HUES64 (cell line): Measurements from ENCODE around the gene NUMA1.

ENCODE experiments used
- H3K27ac ChIP-seq: 2 replicates; pipeline ENCODE4 v1.7.0; 2013; ENCODE audit warnings: low read depth, low read length, inconsistent platforms
- H3K27me3 ChIP-seq: 2 replicates; pipeline ENCODE4 v1.6.1; 2013; ENCODE audit warnings: mild to moderate bottlenecking, low read length; ENCODE audit not compliant: insufficient read depth
- H3K36me3 ChIP-seq: 2 replicates; pipeline ENCODE4 v1.6.1; 2013; ENCODE audit warnings: mild to moderate bottlenecking, low read length; ENCODE audit not compliant: insufficient read depth
- H3K4me1 ChIP-seq: 2 replicates; pipeline ENCODE4 v1.6.1; 2013; ENCODE audit warnings: mild to moderate bottlenecking, low read length, moderate library complexity; ENCODE audit not compliant: insufficient read depth
- H3K4me3 ChIP-seq: 2 replicates; pipeline ENCODE4 v1.5.1; 2013; ENCODE audit warnings: mild to moderate bottlenecking, low read length, moderate library complexity
- H3K9ac ChIP-seq: 2 replicates; pipeline ENCODE4 v1.6.1; 2013; ENCODE audit warnings: mild to moderate bottlenecking, low read depth, low read length
- H3K9me3 ChIP-seq: 2 replicates; pipeline ENCODE4 v1.6.1; 2013; ENCODE audit warnings: low read depth, low read length; ENCODE audit not compliant: insufficient read depth
- WGBS: fragments of 150-250, 120-280 bp; methylation state at CpG from one replicate; pipeline ENCODE4 v1.1.7; 2013; ENCODE audit warnings: missing lambda C conversion rate; 5-methylcytosine and 5-hydroxymethylcytosine counted together

NUMA1 gene

DNA sequence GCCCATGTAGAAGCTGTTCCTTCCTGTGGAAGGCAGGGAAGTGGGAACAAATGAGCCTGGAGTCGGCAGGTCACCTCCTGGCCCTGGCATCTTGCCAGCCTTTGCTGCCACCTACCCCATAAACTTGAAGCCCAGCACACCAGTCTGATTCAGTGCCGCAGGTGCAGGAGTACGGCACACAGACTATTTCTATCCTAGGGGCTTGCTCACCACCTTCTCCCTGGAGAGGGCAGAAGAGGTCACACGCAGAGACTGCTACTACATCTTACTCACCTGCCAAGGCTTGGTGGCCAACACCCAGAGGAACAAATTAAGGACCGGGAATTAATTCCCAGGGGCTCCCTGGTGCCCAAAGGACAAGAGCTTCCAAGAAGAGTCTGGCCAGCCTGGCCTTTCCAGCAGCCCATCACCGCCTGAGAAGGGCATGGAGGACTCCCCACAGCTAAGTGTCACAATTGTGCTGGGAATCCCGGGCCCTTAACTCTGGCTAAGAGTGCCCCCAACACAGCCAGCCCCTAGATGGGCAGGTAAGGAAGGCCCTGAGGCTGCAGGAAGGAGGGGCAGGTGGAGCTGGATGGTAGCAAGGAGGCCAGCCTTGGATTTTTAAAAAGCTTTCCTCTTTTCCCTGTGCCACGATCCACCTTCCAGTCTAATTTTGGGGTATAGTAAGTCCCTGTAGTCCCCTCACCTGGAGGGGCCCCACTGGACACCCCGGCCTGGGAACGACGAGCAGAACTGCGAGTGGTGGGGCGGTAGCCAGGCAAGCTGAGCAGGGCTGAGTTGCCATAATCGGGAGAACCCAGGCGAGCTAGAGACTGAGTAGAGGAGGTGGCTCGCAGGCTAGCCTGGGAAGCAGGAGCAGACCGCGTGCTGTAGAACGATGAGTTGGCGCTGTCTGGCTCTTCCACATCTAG lies 74.7 kb downstream of the NUMA1 start:
- Histone ChIP-seq H3K27me3 (no peaks in the 10 kb centered on the region), H3K36me3 (peaks cover 91% of the 10 kb centered on the region), H3K4me3 (no peak overlapping the region), H3K9me3 (no peaks in the 10 kb centered on the region), H3K27ac (no peak overlapping the region), H3K9ac (no peak overlapping the region), H3K4me1 (no peaks in the 10 kb centered on the region)
- 94% methylated on average over 20 of the region's 20 CpGs for WGBS

DNA sequence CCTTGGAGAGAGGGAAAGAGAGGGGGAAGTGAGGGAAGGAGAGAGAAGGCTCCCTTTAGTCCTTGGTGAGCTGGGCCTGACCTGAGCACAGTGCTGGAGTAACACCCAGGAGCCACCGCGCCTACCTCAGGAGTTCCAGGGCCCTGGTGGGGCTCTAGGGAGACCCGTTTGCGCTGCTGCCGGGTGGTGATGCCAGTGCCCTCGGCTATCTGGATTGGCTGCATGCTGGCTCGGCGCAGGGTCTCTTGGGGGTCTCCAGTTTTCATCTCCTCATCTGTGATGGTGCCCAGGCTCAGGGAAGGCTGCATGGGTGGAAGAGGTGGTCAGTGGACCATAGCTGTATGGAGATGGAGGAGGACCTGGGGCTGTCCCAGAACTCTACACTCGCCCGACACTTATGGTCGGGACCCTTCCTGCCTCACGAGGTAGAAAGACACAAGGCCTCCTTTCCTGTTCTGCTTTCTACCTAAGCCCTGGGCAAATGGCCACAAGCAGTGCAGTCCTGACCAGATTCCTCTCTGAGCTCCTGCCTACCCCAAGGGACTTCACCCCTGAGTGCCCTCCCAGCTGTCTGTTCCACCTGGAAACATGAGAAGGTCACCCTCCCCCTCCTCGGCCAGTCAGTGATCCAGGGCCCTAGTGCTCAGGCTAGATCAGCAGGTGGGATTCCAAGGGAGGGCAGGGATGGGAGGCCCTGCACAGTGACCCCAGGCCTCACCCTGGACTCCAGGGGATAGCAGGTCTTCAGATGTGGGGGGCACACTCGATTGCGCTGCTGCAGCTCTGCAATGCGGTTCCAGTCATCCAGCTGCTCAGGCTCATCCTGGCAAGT lies 75.6 kb downstream of the NUMA1 start:
- peaks cover 82% of the 10 kb centered on the region for H3K36me3 ChIP-seq
- 96% methylated on average over 16 of the region's 16 CpGs for WGBS
- H3K4me3 ChIP-seq: no peak overlapping the region

DNA sequence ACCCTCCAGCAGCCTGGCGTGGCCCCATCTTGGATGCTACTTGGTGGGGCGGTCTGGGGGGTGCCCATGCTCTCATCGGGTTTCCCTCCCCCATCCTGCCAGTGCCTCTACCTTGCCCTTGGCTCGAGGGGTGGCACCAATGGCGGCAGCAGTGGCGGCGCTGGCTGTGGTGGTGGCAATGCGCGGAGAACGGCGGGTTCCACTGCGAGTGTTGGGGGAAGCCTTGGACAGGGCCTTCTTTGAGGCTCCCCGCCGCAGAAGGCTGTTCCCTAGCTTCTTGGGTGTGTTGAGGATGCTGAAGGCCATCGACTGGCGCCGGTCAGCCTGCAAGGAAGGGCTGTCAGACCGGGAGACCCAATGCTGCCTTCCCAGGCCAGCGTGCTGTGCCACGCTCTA lies 76.6 kb downstream of the NUMA1 start:
- no peaks in the 10 kb centered on the region for H3K9me3 ChIP-seq
- H3K36me3 ChIP-seq: peaks cover 73% of the 10 kb centered on the region
- H3K27me3 ChIP-seq: no peaks in the 10 kb centered on the region
- no peaks in the 10 kb centered on the region for H3K4me1 ChIP-seq
- no peak overlapping the region for H3K9ac ChIP-seq
- 95% methylated on average over 20 of the region's 20 CpGs for WGBS
- H3K4me3 ChIP-seq: no peak overlapping the region
- no peak overlapping the region for H3K27ac ChIP-seq

More for the DNA sequence above, 75.6 kb downstream of the NUMA1 start:
- H3K9ac ChIP-seq: no peak overlapping the region
- no peaks in the 10 kb centered on the region for H3K27me3 ChIP-seq
- no peak overlapping the region for H3K27ac ChIP-seq
- no peaks in the 10 kb centered on the region for H3K9me3 ChIP-seq
- H3K4me1 ChIP-seq: no peaks in the 10 kb centered on the region

DNA sequence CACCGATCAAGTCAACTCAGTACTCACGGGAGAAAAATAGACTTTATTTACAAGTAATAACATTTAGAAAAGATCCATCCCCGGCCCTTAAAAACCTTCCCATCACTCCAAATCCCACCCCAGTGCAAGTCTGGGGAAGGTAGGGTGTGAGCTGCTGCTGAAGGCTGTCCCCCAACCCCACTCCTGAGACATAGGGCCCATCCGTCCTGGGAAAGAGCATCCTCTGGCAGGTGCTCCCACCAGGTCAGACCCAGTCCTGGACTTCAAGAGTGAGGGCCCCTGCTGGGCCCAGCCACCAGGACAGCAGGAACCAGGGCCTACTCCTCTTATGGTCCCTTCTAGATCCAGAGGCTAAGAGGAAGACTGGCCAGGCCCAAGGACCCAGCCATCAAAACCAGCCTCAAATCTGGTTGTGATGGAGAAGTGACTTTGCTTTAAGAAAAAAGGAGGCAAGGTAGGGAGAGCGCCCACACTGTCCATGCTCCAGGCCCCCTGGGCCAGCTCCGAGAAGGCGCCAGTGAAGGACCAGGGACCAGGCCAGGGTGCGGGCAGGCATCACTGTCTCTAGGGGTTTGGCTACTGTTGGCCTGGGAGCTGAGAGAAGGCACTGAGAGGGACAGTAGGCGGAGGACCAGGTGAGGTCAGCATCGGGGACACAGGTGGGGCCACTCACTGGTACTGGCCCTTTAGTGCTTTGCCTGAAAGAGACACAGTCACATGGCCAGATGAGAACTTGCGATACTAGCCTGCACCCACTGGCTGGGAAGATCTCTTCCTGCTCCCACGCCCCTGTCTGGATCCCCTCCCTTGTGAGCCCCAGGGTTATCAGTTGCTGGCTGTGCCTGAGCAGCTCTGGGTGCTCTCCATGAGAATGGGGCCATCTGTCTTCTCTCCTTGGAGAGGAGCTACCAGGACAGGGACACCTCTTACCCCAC lies 77.2 kb downstream of the NUMA1 start:
- Histone ChIP-seq H3K27me3 (no peaks in the 10 kb centered on the region), H3K27ac (no peak overlapping the region)
- 97% methylated on average over 10 of the region's 12 CpGs for WGBS

DNA sequence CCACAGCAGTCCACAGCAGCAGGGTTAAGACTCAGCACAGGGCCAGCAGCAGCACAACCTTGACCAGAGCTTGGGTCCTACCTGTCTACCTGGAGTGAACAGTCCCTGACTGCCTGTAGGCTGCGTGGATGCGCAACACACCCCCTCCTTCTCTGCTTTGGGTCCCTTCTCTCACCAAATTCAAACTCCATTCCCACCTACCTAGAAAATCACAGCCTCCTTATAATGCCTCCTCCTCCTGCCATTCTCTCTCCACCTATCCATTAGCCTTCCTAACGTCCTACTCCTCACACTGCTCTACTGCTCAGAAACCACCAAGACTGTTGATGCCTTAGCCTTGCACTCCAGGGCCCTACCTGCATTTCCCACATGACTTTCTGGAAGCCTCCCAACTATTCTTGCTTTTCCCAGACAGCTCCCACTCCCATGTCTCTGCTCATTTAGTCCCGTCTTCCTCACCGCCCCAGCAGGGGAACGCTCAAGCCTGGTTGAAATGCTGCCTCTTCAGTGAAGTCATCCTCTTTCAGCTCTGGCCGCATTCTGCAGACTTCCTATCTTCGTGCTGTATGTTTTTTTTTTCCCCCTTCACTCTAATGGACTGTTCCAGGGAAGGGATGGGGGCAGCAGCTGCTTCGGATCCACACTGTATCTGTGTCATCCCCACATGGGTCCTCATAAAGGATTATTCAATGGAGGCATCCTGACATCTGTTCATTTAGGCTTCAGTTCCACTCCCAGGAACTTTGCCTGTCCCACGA lies 78.3 kb downstream of the NUMA1 start:
- WGBS: 89% methylated on average over 10 of the region's 10 CpGs
- H3K4me1 ChIP-seq: no peaks in the 10 kb centered on the region
- no peaks in the 10 kb centered on the region for H3K27me3 ChIP-seq
- no peaks in the 10 kb centered on the region for H3K9me3 ChIP-seq
- no peak overlapping the region for H3K27ac ChIP-seq
- H3K36me3 ChIP-seq: peaks cover 56% of the 10 kb centered on the region
- no peak overlapping the region for H3K9ac ChIP-seq
- H3K4me3 ChIP-seq: no peak overlapping the region

More for the DNA sequence above, 77.2 kb downstream of the NUMA1 start:
- no peak overlapping the region for H3K9ac ChIP-seq
- no peaks in the 10 kb centered on the region for H3K4me1 ChIP-seq
- no peaks in the 10 kb centered on the region for H3K9me3 ChIP-seq
- H3K36me3 ChIP-seq: peaks cover 66% of the 10 kb centered on the region
- H3K4me3 ChIP-seq: no peak overlapping the region

DNA sequence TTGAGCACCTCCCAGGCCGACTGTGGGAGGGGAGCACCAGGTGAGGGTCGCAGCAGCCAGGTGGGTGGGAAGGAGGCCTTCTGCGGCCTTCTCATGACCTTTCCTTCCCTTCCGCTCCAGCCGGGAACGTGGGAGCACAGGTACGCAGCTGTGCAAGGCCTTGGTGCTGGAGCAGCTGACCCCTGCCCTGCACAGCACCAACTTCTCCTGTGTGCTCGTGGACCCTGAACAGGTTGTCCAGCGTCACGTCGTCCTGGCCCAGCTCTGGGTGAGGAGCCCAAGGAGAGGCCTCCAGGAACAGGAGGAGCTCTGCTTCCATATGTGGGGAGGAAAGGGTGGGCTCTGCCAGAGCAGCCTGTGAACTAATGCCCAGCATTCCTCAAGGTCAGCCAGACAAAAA lies 79.1 kb downstream of the NUMA1 start:
- Histone ChIP-seq H3K4me1 (no peaks in the 10 kb centered on the region), H3K27me3 (no peaks in the 10 kb centered on the region), H3K27ac (no peak overlapping the region), H3K9me3 (no peaks in the 10 kb centered on the region), H3K9ac (no peak overlapping the region), H3K36me3 (peaks cover 48% of the 10 kb centered on the region), H3K4me3 (no peak overlapping the region)
- WGBS: 94% methylated on average over 11 of the region's 11 CpGs

DNA sequence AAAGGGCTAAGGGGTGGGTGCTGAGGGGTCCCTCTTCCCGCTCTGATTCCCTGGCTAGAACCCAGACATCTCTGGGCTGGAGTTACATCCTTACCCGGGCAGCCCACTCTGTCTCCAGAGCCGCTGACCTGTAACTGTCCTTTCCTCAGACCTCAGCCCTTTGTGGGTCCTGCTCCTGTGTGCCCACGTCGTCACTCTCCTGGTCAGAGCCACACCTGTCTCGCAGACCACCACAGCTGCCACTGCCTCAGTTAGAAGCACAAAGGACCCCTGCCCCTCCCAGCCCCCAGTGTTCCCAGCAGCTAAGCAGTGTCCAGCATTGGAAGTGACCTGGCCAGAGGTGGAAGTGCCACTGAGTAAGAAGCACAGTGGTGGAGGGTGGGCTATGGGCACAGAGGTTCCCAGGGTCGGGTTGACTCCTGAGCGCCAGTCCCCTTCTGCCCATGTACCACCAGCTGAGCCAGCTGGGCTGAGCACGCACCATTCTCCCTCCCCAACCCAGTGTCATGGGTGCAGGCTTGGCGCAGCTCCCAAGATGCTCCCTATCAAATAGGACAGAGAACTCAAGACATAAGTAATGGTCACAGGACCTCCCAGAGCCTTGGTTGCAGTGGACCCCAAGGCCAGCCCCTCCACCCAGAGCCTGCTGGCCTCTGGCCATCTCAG lies 80.0 kb downstream of the NUMA1 start:
- Histone ChIP-seq H3K9me3 (no peaks in the 10 kb centered on the region), H3K27ac (no peak overlapping the region), H3K4me3 (no peak overlapping the region), H3K9ac (no peak overlapping the region), H3K27me3 (no peaks in the 10 kb centered on the region), H3K4me1 (no peaks in the 10 kb centered on the region), H3K36me3 (peaks cover 42% of the 10 kb centered on the region)
- 95% methylated on average over 10 of the region's 10 CpGs for WGBS

DNA sequence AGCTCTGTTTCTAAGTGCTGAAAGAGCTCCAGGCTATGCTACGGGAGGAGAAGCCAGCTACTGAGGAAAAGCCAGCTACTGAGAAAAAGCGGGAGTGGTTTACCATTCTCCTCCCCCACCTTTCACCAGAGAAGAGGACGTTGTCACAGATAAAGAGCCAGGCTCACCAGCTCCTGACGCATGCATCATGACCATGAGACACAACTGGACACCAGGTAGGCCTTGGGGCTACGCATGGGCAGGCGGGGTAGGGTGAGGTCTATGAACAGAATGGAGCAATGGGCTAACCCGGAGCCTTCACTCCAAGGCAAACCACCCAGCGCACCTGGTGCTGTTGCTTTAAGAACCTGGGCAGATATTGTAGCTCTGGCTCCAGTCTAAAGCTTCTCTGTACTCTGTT lies 80.5 kb downstream of the NUMA1 start:
- Histone ChIP-seq H3K4me1 (no peaks in the 10 kb centered on the region), H3K27me3 (no peaks in the 10 kb centered on the region), H3K27ac (no peak overlapping the region), H3K9ac (no peak overlapping the region), H3K9me3 (no peaks in the 10 kb centered on the region), H3K36me3 (peaks cover 37% of the 10 kb centered on the region), H3K4me3 (no peak overlapping the region)
- WGBS: 90% methylated on average over 8 of the region's 8 CpGs

DNA sequence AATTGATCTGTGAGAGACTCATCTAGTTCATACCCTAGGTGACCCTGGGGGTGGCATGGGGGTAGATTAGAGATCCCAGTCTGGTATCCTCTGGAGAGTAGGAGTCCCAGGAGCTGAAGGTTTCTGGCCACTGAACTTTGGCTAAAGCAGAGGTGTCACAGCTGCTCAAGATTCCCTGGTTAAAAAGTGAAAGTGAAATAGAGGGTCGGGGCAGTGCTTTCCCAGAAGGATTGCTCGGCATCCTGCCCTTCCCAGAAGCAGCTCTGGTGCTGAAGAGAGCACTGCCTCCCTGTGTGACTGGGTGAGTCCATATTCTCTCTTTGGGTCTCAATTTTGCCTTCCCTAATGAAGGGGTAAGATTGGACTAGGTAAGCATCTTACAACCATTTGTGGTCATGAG lies 81.0 kb downstream of the NUMA1 start:
- H3K27ac ChIP-seq: no peak overlapping the region
- H3K36me3 ChIP-seq: peaks cover 33% of the 10 kb centered on the region
- H3K9ac ChIP-seq: no peak overlapping the region
- no peaks in the 10 kb centered on the region for H3K27me3 ChIP-seq
- no peak overlapping the region for H3K4me3 ChIP-seq
- WGBS: 90% methylated on average over 2 of the region's 2 CpGs
- H3K9me3 ChIP-seq: no peaks in the 10 kb centered on the region
- H3K4me1 ChIP-seq: no peaks in the 10 kb centered on the region
